Upper lobe of left lung (tissue), 4 donors: ENCODE results near the gene GAS2.

Experiments used
- EP300 ChIP-seq, 4 donors: sonication (generic); formaldehyde crosslinking; IDR thresholded peaks; one replicate each; pipeline ENCODE4 v1.5.1; 2017; ENCODE audit warnings: antibody characterized with exemption in 4 of 4, control low read depth in 2 of 4
- POLR2A ChIP-seq, 4 donors: fragments of 450-650 bp; IDR thresholded peaks; one replicate each; pipeline ENCODE4 v1.5.1; 2016 to 2017; ENCODE audit warnings: antibody characterized with exemption in 4 of 4, mild to moderate bottlenecking in 2 of 4
- POLR2AphosphoS5 ChIP-seq, 2 donors: sonication (generic); formaldehyde crosslinking; IDR thresholded peaks; one replicate each; pipeline ENCODE4 v1.5.1; 2017; ENCODE audit warnings: antibody characterized with exemption in 2 of 2
- TF ChIP-seq, protein P1 (sequence below), 6 experiments: fragments of 450-650 bp in 4 of 6; fragments of 200-600 bp in 2 of 6; sonication (generic) in 2 of 6; IDR thresholded peaks; one replicate each; pipeline ENCODE4 v1.5.1; 2016 to 2019; ENCODE audit warnings: antibody characterized with exemption in 6 of 6

DNA sequence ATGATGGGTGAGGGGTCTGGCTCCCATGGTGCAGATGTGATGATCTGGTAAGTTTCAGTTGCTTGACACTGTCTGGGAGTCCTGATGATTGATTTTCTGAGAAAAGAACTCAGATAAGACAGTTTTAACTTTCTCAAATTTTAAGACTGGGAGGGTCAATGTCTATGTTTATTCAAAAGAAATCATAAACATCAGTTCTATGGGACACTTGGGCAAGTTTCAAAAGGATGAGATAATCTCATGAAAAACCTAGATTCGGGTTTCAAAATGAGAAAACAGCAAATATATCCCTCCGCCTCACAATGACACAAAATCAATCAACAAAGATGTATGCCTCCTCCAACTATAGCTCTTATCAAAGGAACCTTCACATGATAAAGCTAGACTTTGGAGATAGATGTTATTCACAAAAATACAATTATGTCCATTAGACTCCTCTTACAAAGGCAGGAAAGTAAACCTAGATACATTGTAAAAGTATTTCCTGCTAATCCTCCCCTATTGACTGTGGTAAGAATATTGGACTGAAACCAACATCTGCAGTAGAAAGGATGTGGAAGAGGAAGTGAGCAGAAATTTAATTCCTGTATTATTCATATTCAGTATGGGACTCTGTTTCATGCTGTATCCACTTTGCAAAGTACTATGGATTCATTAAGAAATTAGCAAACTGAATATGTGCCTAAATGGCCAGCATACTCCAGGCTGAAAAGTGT lies 141.6 kb downstream of the GAS2 start:
- TF ChIP-seq POLR2A (IDR thresholded peaks at IDR 0.05) (no peak), POLR2AphosphoS5 (IDR thresholded peaks at IDR 0.05) (no peak), EP300 (IDR thresholded peaks at IDR 0.05) (no peak)
- TF ChIP-seq, protein P1, sequence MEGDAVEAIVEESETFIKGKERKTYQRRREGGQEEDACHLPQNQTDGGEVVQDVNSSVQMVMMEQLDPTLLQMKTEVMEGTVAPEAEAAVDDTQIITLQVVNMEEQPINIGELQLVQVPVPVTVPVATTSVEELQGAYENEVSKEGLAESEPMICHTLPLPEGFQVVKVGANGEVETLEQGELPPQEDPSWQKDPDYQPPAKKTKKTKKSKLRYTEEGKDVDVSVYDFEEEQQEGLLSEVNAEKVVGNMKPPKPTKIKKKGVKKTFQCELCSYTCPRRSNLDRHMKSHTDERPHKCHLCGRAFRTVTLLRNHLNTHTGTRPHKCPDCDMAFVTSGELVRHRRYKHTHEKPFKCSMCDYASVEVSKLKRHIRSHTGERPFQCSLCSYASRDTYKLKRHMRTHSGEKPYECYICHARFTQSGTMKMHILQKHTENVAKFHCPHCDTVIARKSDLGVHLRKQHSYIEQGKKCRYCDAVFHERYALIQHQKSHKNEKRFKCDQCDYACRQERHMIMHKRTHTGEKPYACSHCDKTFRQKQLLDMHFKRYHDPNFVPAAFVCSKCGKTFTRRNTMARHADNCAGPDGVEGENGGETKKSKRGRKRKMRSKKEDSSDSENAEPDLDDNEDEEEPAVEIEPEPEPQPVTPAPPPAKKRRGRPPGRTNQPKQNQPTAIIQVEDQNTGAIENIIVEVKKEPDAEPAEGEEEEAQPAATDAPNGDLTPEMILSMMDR (IDR thresholded peaks at IDR 0.05), result no peak
